Liver (tissue), 9 donors: ENCODE data around the gene RABL6. TPM values are rescaled to one million over a fixed set of nuclear protein-coding genes. Genes with fewer than 3 reads are reported as not detected.
"Not testable (repeated sequence)": the region's sequence is repeated elsewhere in the genome, so short reads cannot be mapped to it uniquely, and the experiment has no call there.

Source experiments
- DNase-seq: peaks from one replicate; pipeline ENCODE4 v3.0.0-alpha.2; 2017; ENCODE audit warnings: low spot score
- H3K27ac ChIP-seq, 2 donors: one replicate each; pipeline ENCODE4 v1.7.0; 2013; ENCODE audit warnings: inconsistent platforms in 2 of 2, low read length in 2 of 2, control low read depth in 1 of 2, low read depth in 1 of 2, mild to moderate bottlenecking in 1 of 2
- H3K27me3 ChIP-seq, 4 donors: one replicate each; pipeline versions ENCODE4 v1.6.1 to v1.7.0; 2013; ENCODE audit warnings: low read length in 3 of 4, inconsistent platforms in 1 of 4, mild to moderate bottlenecking in 1 of 4, moderate library complexity in 1 of 4; ENCODE audit not compliant: control insufficient read depth in 4 of 4, insufficient read depth in 4 of 4
- H3K36me3 ChIP-seq, 4 donors: one replicate each; pipeline versions ENCODE4 v1.6.1 to v1.7.0; 2013; ENCODE audit warnings: low read length in 3 of 4, mild to moderate bottlenecking in 3 of 4, low read depth in 1 of 4, moderate library complexity in 1 of 4; ENCODE audit not compliant: control insufficient read depth in 4 of 4, insufficient read depth in 3 of 4
- H3K4me1 ChIP-seq, 4 donors: one replicate each; pipeline versions ENCODE4 v1.6.1 to v1.7.0; 2013; ENCODE audit warnings: low read length in 3 of 4, mild to moderate bottlenecking in 3 of 4, moderate library complexity in 1 of 4; ENCODE audit not compliant: control insufficient read depth in 4 of 4, insufficient read depth in 4 of 4
- H3K4me3 ChIP-seq, 3 donors: one replicate each; pipeline versions ENCODE4 v1.6.1 to v1.7.0; 2013; ENCODE audit warnings: low read length in 3 of 3, control low read depth in 1 of 3, low read depth in 1 of 3, mild to moderate bottlenecking in 1 of 3
- H3K9ac ChIP-seq, 2 donors: one replicate each; pipeline ENCODE4 v1.7.0; 2013; ENCODE audit warnings: low read length in 2 of 2, mild to moderate bottlenecking in 2 of 2, moderate library complexity in 2 of 2, control low read depth in 1 of 2, low read depth in 1 of 2
- H3K9me3 ChIP-seq, 4 donors: one replicate each; pipeline versions ENCODE4 v1.6.1 to v1.7.0; 2013; ENCODE audit warnings: low read length in 3 of 4; ENCODE audit not compliant: control insufficient read depth in 4 of 4
- GABPA ChIP-seq, 2 donors: IDR thresholded peaks in 1 of 2; conservative IDR thresholded peaks in 1 of 2; 2 replicates each; pipeline ENCODE4 v1.6.1; 2016; ENCODE audit warnings: antibody characterized with exemption in 2 of 2, mild to moderate bottlenecking in 1 of 2, moderate library complexity in 1 of 2
- NR2F2 ChIP-seq: IDR thresholded peaks from 2 replicates; pipeline ENCODE4 v1.6.1; 2016; ENCODE audit warnings: antibody characterized with exemption
- RXRA ChIP-seq, 2 donors: IDR thresholded peaks; 2 replicates each; pipeline ENCODE4 v1.6.1; 2017 to 2018; ENCODE audit warnings: antibody characterized with exemption in 2 of 2, mild to moderate bottlenecking in 1 of 2
- TAF1 ChIP-seq: conservative IDR thresholded peaks from 2 replicates; pipeline ENCODE4 v1.6.1; 2016; ENCODE audit warnings: antibody characterized with exemption, mild to moderate bottlenecking
- YY1 ChIP-seq: IDR thresholded peaks from 2 replicates; pipeline ENCODE4 v1.6.1; 2016; ENCODE audit warnings: antibody characterized with exemption, mild to moderate bottlenecking
- WGBS: extraction: QIAGEN DNeasy Blood & Tissue Kit; methylation state at CpG from one replicate; pipeline ENCODE4 v1.1.7; 2013; 5-methylcytosine and 5-hydroxymethylcytosine counted together
- polyA plus RNA-seq, 2 donors: library from polyadenylated mRNA; stranded (reverse) in 1 of 2; unstranded in 1 of 2; fragments of 200-250 nt in 1 of 2; fragments of >200 nt in 1 of 2; fragmentation: Nextera tagmentation in 1 of 2; extraction: Ambion mirVana in 1 of 2; gene quantifications; one replicate each; pipeline versions ENCODE4 v1.2.1 to v1.2.3, GENCODE V29; 2013 to 2015
- total RNA-seq, 2 donors: library from RNA; depleted of rRNA; stranded (reverse); fragments of >200 nt; gene quantifications; one replicate each; pipeline ENCODE4 v1.2.3, GENCODE V29; 2014
- TF ChIP-seq, protein P1 (sequence below): IDR thresholded peaks from 2 replicates; pipeline ENCODE4 v1.6.1; 2016; ENCODE audit warnings: antibody characterized with exemption
- TF ChIP-seq, protein P2 (sequence below): IDR thresholded peaks from 2 replicates; pipeline ENCODE4 v1.6.1; 2016; ENCODE audit warnings: antibody characterized with exemption, mild to moderate bottlenecking
- TF ChIP-seq, protein P3 (sequence below): IDR thresholded peaks from 2 replicates; pipeline ENCODE4 v1.6.1; 2016; ENCODE audit warnings: antibody characterized with exemption
- donor health status: healthy.
- donor health status: healthy.
- donor health status: healthy.
- donor health status: healthy.
- donor health status: healthy.

RABL6 gene
- total and polyA plus RNA-seq, 4 donors: 3.6 to 32.6 (median 10.7) TPM

DNA sequence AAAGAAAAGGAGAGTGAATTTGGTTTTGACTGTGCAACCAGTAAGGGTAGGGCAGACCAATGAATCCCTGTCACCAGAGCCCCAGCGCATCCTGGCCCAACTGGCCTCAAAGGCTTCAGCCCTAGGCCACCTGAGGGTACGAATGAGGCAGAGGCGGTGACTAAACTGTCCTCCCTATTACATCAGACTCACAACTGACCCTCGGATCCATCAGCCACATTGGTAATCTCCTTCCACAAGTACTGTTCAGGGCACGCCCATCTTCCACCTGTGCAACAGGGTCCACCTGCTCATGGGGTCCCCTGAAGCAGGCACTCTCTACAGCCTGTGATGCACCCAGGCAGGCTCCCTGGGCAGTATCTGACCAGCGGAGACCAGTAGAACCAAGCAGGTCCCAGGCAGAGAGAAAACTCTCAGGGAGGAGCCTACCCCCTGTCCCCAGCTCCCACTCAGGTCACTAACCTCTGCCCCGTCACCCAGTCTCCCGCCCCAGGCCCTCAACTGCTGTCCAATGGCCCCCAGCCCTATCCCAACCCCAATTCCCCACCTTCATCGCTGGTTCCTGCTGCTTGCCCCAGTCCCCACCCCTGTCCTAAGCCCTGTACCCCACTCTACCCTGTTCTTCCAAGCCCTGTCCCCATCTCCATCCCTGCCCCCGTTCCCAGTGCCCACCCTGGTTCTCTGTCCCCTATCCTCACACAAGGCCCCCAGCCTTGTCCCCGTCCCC is 57.5 kb downstream of the RABL6 start:
- Histone ChIP-seq H3K9ac (peak overlapping the region in 1 of 2 donors; percentile 54), H3K9me3 (no peaks in the 10 kb centered on the region), H3K4me3 (peak overlapping the region; percentile 44 to 98 (median 69)), H3K27me3 (no peaks in the 10 kb centered on the region), H3K4me1 (peaks cover 11 to 46% (median 36%) of the 10 kb centered on the region in 4 donors), H3K27ac (peak overlapping the region; percentile 86 to 97), H3K36me3 (peaks cover 10 to 25% (median 11%) of the 10 kb centered on the region in 4 donors)
- TF ChIP-seq, protein P1, sequence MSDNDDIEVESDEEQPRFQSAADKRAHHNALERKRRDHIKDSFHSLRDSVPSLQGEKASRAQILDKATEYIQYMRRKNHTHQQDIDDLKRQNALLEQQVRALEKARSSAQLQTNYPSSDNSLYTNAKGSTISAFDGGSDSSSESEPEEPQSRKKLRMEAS: no peak
- TF ChIP-seq, protein P2, sequence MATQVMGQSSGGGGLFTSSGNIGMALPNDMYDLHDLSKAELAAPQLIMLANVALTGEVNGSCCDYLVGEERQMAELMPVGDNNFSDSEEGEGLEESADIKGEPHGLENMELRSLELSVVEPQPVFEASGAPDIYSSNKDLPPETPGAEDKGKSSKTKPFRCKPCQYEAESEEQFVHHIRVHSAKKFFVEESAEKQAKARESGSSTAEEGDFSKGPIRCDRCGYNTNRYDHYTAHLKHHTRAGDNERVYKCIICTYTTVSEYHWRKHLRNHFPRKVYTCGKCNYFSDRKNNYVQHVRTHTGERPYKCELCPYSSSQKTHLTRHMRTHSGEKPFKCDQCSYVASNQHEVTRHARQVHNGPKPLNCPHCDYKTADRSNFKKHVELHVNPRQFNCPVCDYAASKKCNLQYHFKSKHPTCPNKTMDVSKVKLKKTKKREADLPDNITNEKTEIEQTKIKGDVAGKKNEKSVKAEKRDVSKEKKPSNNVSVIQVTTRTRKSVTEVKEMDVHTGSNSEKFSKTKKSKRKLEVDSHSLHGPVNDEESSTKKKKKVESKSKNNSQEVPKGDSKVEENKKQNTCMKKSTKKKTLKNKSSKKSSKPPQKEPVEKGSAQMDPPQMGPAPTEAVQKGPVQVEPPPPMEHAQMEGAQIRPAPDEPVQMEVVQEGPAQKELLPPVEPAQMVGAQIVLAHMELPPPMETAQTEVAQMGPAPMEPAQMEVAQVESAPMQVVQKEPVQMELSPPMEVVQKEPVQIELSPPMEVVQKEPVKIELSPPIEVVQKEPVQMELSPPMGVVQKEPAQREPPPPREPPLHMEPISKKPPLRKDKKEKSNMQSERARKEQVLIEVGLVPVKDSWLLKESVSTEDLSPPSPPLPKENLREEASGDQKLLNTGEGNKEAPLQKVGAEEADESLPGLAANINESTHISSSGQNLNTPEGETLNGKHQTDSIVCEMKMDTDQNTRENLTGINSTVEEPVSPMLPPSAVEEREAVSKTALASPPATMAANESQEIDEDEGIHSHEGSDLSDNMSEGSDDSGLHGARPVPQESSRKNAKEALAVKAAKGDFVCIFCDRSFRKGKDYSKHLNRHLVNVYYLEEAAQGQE: no peak
- TF ChIP-seq RXRA (IDR thresholded peaks at IDR 0.05) (peak in 1 of 2 donors; percentile 27), YY1 (no peak), NR2F2 (no peak), TAF1 (no peak), GABPA (IDR thresholded peaks at IDR 0.05 in 1 of 2, conservative IDR thresholded peaks at IDR 0.05 in 1 of 2) (no peak)
- TF ChIP-seq, protein P3, sequence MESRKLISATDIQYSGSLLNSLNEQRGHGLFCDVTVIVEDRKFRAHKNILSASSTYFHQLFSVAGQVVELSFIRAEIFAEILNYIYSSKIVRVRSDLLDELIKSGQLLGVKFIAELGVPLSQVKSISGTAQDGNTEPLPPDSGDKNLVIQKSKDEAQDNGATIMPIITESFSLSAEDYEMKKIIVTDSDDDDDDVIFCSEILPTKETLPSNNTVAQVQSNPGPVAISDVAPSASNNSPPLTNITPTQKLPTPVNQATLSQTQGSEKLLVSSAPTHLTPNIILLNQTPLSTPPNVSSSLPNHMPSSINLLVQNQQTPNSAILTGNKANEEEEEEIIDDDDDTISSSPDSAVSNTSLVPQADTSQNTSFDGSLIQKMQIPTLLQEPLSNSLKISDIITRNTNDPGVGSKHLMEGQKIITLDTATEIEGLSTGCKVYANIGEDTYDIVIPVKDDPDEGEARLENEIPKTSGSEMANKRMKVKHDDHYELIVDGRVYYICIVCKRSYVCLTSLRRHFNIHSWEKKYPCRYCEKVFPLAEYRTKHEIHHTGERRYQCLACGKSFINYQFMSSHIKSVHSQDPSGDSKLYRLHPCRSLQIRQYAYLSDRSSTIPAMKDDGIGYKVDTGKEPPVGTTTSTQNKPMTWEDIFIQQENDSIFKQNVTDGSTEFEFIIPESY: no peak
- DNase-seq: no peak
- 44% methylated on average over 11 of the region's 11 CpGs for WGBS

DNA sequence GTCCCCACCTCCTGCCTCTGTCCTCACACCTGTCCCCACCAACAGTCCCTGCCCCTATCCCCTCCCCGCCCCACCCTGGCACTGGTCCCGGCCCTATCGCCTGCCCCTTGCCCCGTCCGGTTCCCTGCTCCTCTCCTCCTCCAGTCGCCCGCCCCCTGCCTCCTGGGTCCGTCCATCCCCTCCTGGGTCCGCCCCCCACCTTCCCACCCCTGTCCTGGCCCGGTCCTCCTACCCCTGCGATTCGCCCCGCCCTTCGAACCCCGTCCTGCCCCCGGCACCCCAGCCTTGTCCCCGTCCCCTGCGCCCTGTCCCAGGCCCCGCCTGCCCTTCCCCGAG is 58.0 kb downstream of the RABL6 start:
- Histone ChIP-seq H3K27me3 (no peaks in the 10 kb centered on the region), H3K36me3 (peaks cover 10 to 25% (median 11%) of the 10 kb centered on the region in 4 donors), H3K4me1 (peaks cover 9 to 41% (median 33%) of the 10 kb centered on the region in 4 donors), H3K27ac (peak overlapping the region; percentile 86 to 97), H3K4me3 (peak overlapping the region; percentile 62 to 98 (median 69)), H3K9me3 (no peaks in the 10 kb centered on the region), H3K9ac (peak overlapping the region; percentile 42 to 54)
- 2% methylated on average over 20 of the region's 20 CpGs for WGBS
- TF ChIP-seq RXRA (IDR thresholded peaks at IDR 0.05): no peak
- DNase-seq: peak; percentile 71

DNA sequence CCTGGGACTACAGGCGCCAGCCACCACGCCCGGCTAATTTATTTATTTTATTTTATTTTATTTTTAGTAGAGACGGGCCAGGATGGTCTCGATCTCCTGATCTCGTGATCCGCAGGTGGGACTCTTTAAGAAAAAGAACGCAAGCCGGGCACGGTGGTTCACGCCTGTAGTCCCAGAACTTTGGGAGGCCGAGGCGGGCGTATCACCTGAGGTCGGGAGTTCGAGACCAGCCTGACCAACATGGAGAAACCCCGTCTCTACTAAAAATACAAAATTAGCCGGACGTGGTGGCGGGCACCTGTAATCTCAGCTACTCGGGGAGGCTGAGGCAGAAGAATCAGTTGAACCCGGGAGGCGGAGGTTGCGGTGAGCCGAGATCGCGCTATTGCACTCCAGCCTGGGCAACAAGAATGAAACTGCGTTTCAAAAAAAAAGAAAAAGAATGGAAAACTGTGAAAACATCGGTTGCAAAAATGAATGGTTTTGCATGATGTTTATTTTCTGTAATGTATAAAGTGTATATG is 59.2 kb downstream of the RABL6 start:
- not testable (repeated sequence) for H3K9me3 ChIP-seq, DNase-seq, H3K27me3 ChIP-seq
- peak overlapping the region in 1 of 2 donors; percentile 31 for H3K27ac ChIP-seq
- H3K36me3 ChIP-seq: peaks cover 6 to 18% (median 7%) of the 10 kb centered on the region in 4 donors
- H3K4me3 ChIP-seq: peak overlapping the region in 2 of 3 donors; percentile 69 to 98
- WGBS: 80% methylated on average over 29 of the region's 29 CpGs
- peak overlapping the region in 1 of 2 donors; percentile 22 for H3K9ac ChIP-seq
- peaks cover 7 to 32% (median 28%) of the 10 kb centered on the region in 4 donors for H3K4me1 ChIP-seq
